Right cardiac atrium (tissue), 5 donors: Measurements from ENCODE around the gene IMPA2. TPM values are rescaled to one million over a fixed set of nuclear protein-coding genes. Genes with fewer than 3 reads are reported as not detected.
"Not testable (repeated sequence)": the region's sequence is repeated elsewhere in the genome, so short reads cannot be mapped to it uniquely, and the experiment has no call there.

Experiments
- ATAC-seq, 2 donors: fragments of 200-7000 bp; cut with Tn5 transposase; one replicate each; pipeline versions ENCODE4 v1.8.0 to v1.9.1; 2020; ENCODE audit warnings: moderate library complexity in 2 of 2, mild to moderate bottlenecking in 1 of 2
- DNase-seq, 3 donors: peaks; one replicate each; pipeline ENCODE4 v3.0.0-alpha.2; 2020
- H3K27ac ChIP-seq: one replicate; pipeline ENCODE4 v1.5.1; 2013; ENCODE audit warnings: mild to moderate bottlenecking, low read length, control low read depth, moderate library complexity
- H3K27me3 ChIP-seq: one replicate; pipeline ENCODE4 v1.6.1; 2013; ENCODE audit not compliant: control insufficient read depth, insufficient read depth
- H3K4me1 ChIP-seq: one replicate; pipeline ENCODE4 v1.6.1; 2013; ENCODE audit warnings: low read length; ENCODE audit not compliant: control insufficient read depth, insufficient read depth
- H3K4me3 ChIP-seq: one replicate; pipeline ENCODE4 v1.5.1; 2013; ENCODE audit warnings: low read length, control low read depth
- H3K9me3 ChIP-seq: one replicate; pipeline ENCODE4 v1.6.1; 2013; ENCODE audit warnings: low read length; ENCODE audit not compliant: control insufficient read depth
- WGBS: extraction: QIAGEN DNeasy Blood & Tissue Kit; methylation state at CpG from one replicate; pipeline ENCODE4 v1.1.7; 2013; 5-methylcytosine and 5-hydroxymethylcytosine counted together
- intact Hi-C, 4 donors: fragments of 100-400 bp; cut with DNase I; formaldehyde crosslinking; loops; one replicate each; pipeline versions ENCODE4 v1.11.0 to v1.14.0; 2022 to 2023
- polyA plus RNA-seq: library from polyadenylated mRNA; stranded (reverse); fragments of 200-250 nt; gene quantifications from one replicate; pipeline ENCODE4 v1.2.3, GENCODE V29; 2013
- total RNA-seq, 4 donors: library from RNA; stranded (reverse); fragmentation: NEBNext Ultra II Directional; extraction: Animal tissue kit (Norgen Biotek cat#: 25700); gene quantifications; one replicate each; pipeline ENCODE4 v1.2.1, GENCODE V29; 2021
- donor health status: healthy with polysubstance abuse.
- donor health status: DM: no; HTN: yes; CAD: no.
- donor health status: DM: no; HTN: no; CAD: no.
- donor health status: DM: no; HTN: yes; CAD: no; lungs with severe emphysema.
- donor health status: DM: yes; HTN: yes; CAD: no.

The IMPA2 gene
- total and polyA plus RNA-seq, 5 donors, result 19.8 to 26.9 (median 21.9) TPM

DNA sequence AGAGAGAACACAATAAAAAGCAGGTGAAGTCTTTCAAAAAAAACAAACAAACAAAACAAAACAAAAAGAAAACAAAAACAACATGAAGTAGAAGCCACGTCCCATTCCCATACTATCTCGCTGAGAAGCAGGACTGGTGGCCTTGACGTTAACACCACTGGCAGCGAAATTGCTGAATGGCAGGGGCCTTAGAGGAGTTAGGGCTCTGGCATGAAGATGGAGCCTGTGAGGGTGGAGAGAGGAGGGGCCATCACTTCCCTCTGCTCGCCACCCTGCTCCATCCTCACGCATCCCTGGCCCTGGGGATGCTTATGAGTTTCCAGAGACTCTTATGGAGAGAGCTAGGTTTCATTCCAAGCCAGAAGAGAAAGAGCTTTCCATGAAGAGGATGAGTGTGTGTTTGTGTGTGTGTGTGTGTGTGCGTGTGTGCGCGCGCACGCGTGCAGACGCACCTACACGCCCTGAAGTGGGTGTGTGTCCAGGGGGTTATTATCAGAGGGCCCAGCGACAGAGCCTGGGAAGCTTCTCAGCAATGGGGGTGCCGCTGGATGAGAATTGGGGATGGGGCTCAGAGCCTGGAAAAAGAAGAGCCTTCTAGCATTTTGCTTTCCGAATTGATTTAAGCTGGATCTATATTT is 20.4 kb upstream of the IMPA2 start:
- ATAC-seq (no peak), DNase-seq (no peak)
- 87% methylated on average over 17 of the region's 17 CpGs for WGBS
- H3K27ac ChIP-seq, result no peak overlapping the region
- H3K4me3 ChIP-seq, result no peak overlapping the region
- H3K27me3 ChIP-seq, result no peaks in the 10 kb centered on the region
- H3K4me1 ChIP-seq, result no peaks in the 10 kb centered on the region
- H3K9me3 ChIP-seq, result peaks cover 2% of the 10 kb centered on the region
- intact Hi-C loops, result no loop called here

GRCh38 chr18:11962597-11962996 is 18.7 kb upstream of the IMPA2 start:
- 18% methylated on average over 1 of the region's 1 CpG for WGBS

DNA sequence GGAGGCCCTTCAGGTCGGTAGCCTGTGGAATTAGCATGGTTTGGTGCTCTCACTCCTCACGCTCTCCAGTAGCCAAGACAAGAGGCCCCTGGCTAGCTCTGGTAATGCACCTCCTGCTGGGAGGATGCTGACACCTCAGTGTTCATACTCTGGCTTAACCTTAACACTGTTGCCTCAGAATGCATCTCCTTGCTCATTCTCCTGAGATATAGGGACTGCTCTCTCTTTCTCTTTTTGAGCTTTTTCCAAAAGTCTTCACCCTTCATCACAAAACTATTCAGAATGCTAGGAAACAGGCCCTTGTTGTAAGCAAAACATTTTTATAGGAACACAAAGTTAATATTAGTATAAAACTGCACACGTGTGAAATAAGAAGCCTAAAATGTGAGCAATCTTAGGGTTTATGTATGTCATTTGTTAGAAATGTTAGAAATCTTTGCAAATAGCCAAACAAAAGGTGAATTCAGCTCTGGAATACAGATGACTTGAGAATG is 17.3 kb upstream of the IMPA2 start:
- ATAC-seq (no peak), DNase-seq (no peak)
- Histone ChIP-seq H3K4me1 (no peaks in the 10 kb centered on the region), H3K27ac (no peak overlapping the region), H3K4me3 (no peak overlapping the region), H3K9me3 (no peaks in the 10 kb centered on the region), H3K27me3 (no peaks in the 10 kb centered on the region)
- intact Hi-C loops, result no loop called here
- WGBS, result 63% methylated on average over 3 of the region's 3 CpGs

More at GRCh38 chr18:11962597-11962996, 18.7 kb upstream of the IMPA2 start:
- no peaks in the 10 kb centered on the region for H3K4me1 ChIP-seq
- H3K27me3 ChIP-seq, result no peaks in the 10 kb centered on the region
- H3K4me3 ChIP-seq, result no peak overlapping the region
- H3K9me3 ChIP-seq, result no peaks in the 10 kb centered on the region
- H3K27ac ChIP-seq, result no peak overlapping the region
- ATAC-seq (no peak), DNase-seq (no peak)
- intact Hi-C loops, result no loop called here

DNA sequence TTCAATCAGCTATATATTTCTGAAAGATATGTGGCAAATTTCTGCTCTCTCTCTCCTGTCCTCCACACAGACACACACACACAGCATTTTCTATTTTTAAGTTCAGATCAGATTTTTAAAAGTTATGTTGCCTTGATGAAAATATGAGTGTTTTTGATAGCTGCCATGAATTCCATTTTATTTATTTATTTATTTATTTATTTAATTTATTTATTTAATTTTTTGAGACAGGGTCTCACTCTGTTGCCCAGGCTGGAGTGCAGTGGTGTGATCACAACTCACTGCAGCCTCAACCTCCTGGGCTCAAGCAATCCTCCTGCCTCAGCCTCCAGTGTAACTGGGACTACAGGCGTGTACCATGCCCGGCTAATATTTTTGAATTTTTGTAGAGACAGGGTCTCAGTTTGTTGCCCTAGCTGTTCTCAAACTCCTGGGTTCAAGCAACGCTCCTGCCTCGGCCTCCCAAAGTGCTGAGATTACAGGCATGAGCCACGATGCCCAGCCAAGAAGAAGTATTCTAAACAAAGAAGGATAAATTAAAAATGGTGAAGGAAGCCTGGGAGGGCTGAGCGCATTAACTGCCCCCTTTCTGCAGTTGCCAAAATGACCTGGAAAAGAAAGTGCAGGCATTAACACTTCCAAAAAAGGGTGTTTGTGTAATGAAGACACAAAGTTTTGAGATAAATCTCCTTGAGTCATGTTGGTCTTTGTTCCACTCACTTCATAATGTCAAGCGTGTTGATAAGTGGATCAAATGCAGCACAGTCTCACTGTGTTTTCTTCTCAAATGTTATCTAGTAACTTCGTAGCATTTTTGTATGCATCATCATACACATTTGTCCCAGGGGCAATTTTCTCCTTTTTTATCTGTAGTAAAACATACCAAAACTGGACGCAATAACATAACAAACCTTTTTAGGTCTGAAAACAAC is 11.1 kb upstream of the IMPA2 start:
- no peak for DNase-seq
- Histone ChIP-seq H3K4me3 (no peak overlapping the region), H3K27me3 (no peaks in the 10 kb centered on the region), H3K4me1 (no peaks in the 10 kb centered on the region), H3K27ac (no peak overlapping the region), H3K9me3 (peaks cover 3% of the 10 kb centered on the region)
- no peak for ATAC-seq
- intact Hi-C loops, result no loop called here
- WGBS, result 62% methylated on average over 9 of the region's 9 CpGs

- H3K27ac ChIP-seq, H3K27me3 ChIP-seq, intact Hi-C loops, H3K4me1 ChIP-seq, H3K9me3 ChIP-seq, ATAC-seq, DNase-seq, H3K4me3 ChIP-seq: not testable (repeated sequence)
- 82% methylated on average over 8 of the region's 8 CpGs for WGBS
These were observed 10.5 kb upstream of the IMPA2 start for GRCh38 chr18:11970836-11971226.

DNA sequence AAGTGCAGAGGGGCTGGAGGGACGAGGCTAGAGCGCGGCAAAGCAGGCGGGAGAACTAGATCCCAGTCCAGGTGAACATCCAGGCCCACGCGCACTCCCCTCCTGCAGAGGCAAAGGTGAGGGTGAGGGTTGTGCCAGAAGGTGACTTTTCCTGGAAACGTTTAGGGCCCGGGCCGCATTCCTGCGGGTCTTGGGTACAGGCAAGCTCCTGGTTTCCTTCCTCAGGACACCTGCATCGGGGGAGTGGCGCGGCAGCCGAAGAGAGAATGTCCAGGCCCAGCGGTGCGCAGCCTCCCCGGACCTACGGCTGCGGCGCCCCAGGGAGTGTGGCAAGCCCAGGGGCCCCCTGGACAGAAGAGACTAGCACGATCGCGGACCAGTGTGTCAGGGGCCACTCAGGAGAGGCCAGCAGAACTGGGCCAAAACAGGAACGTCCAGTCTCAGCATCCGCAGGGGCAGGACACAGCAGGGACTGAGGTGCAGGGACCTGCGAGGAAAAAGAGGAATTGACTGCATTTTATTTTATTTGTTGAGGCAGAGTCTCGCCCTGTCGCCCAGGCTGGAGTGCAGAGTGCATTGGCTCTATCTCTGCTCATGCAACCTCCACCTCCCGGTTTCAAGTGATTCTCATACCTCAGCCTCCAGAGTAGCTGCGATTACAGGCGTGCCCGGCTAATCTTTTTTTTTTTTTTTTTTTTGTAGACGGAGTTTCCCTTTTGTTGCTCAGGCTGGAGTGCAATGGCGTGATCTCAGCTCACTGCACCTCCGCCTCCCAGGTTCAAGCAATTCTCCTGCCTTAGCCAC is 8.7 kb upstream of the IMPA2 start:
- DNase-seq, result no peak
- intact Hi-C loops, result no loop called here
- H3K27ac ChIP-seq, result no peak overlapping the region
- ATAC-seq, result no peak
- peaks cover 3% of the 10 kb centered on the region for H3K9me3 ChIP-seq
- H3K4me1 ChIP-seq, result no peaks in the 10 kb centered on the region
- H3K27me3 ChIP-seq, result no peaks in the 10 kb centered on the region
- H3K4me3 ChIP-seq, result no peak overlapping the region
- WGBS, result 85% methylated on average over 35 of the region's 35 CpGs

DNA sequence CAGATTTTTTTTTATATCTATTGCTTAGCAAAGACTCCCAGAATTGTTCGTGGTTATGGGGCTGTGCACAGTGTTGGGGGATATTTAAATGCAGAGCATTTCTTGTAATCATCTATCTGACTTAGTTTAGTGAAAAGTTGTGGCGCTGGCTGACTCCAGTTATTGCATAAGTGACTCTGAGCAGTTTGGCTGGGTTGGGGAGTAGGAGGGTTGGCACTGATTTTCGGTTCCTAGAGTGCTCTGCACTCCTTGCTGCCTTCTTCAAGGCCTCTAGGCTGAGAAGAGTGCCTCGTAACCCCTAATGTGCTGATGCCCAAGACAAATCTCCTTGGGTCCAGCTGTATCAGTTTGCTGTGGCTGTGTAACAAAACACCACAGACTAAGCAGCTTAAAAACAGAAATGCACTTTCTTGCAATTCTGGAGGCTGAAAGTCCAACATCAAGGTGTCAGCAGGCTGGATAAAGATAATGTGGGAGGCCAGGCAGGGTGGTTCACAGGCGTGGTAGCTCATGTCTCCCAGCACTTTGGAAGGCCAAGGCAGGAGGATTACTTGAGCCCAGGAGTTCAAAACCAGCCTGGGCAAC is 6.5 kb upstream of the IMPA2 start:
- ATAC-seq (no peak), DNase-seq (no peak)
- 67% methylated on average over 5 of the region's 5 CpGs for WGBS
- Histone ChIP-seq H3K27me3 (no peaks in the 10 kb centered on the region), H3K4me1 (no peaks in the 10 kb centered on the region), H3K27ac (no peak overlapping the region), H3K9me3 (peaks cover 3% of the 10 kb centered on the region), H3K4me3 (no peak overlapping the region)
- intact Hi-C loops, result no loop called here

DNA sequence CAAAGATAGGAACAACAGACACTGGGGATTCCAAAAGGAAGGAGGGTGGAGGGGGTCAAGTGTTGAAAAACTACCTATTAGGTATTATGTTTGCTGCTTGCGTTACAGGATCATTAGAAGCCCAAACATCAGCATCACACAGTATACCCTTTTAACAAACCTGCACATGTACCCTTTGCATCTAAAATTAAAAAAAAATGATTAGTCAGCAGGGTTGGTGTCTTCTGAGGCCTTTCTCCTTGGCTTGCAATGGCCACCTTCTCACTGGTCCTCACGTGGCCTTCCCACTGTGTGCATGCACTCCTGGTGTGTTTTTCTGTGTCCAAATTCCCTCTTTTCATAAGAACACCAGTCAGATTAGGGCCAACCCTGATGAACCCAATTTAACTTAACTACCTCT is 5.6 kb upstream of the IMPA2 start:
- no peak overlapping the region for H3K27ac ChIP-seq
- H3K4me1 ChIP-seq, result no peaks in the 10 kb centered on the region
- intact Hi-C loops, result no loop called here
- ATAC-seq, result no peak
- no peaks in the 10 kb centered on the region for H3K27me3 ChIP-seq
- H3K9me3 ChIP-seq, result peaks cover 3% of the 10 kb centered on the region
- 86% methylated on average over 2 of the region's 2 CpGs for WGBS
- H3K4me3 ChIP-seq, result no peak overlapping the region
- DNase-seq, result no peak

DNA sequence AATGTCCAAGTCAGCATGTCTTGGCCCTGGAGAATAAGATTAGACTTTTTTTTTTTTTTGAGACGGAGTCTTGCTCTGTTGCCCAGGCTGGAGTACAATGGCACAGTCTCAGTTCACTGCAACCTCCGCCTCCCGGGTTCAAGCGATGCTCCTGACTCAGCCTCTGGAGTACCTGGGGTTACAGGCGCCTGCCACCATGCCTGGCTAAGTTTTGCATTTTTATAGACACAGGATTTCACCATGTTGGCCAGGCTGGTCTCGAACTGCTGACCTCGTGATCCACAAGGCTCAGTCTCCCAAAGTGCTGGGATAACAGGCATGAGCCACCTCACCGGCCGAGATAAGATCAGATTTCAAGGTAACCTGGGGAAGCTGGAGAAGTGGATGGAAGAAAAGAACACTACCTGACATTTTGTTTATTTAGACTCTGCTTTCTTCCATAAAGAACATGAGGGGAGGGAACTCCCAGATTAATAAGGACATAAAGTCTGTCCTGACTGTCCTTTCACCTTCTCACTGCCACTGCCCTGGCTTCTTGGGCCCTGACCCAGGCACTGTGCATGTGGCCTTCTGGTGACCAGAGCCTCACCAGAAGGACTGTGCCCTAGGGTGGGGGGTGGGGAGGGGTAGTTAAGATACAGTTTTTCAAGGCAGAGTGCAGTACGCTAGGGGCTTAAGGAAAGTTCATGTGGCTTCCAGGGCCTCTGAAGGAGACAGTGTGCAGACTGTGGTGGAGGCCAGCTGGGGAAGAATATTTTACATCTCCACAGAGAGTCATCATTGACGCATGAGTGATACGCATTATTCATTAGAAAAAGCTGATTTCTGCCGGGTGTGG is 4.8 kb upstream of the IMPA2 start:
- intact Hi-C loops, result no loop called here
- ATAC-seq (no peak), DNase-seq (no peak)
- Histone ChIP-seq H3K27ac (no peak overlapping the region), H3K9me3 (peaks cover 3% of the 10 kb centered on the region), H3K4me1 (no peaks in the 10 kb centered on the region), H3K27me3 (no peaks in the 10 kb centered on the region), H3K4me3 (no peak overlapping the region)
- 85% methylated on average over 13 of the region's 13 CpGs for WGBS

DNA sequence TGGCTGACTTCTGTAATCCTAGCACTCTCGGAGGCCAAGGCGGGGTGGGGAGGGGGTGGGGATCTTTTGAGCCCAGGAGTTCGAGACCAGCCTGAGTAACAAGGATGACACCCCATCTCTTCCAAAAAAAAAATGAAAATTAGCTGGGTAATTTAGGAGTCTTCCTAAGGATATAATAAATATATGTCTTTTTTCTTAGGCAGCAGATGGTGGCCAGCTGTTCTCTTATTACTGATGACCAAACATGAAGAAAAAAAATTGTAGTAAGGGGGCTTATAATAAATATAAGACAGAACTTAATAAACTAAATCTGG is 4.2 kb upstream of the IMPA2 start:
- DNase-seq (no peak), ATAC-seq (no peak)
- Histone ChIP-seq H3K27me3 (no peaks in the 10 kb centered on the region), H3K9me3 (peaks cover 3% of the 10 kb centered on the region), H3K4me3 (no peak overlapping the region), H3K27ac (no peak overlapping the region), H3K4me1 (no peaks in the 10 kb centered on the region)
- WGBS, result 75% methylated on average over 3 of the region's 3 CpGs
- intact Hi-C loops, result no loop called here
